ENCODE data around the gene NKIRAS2. TPM values are rescaled to one million over a fixed set of nuclear protein-coding genes. Genes with fewer than 3 reads are reported as not detected.

The NKIRAS2 gene
- total and polyA plus RNA-seq, 2 of the 13 experiments (the other 11 are each of a cell fraction or from before 2014, with no cell fraction given): 27.9 to 42.0 TPM

DNA sequence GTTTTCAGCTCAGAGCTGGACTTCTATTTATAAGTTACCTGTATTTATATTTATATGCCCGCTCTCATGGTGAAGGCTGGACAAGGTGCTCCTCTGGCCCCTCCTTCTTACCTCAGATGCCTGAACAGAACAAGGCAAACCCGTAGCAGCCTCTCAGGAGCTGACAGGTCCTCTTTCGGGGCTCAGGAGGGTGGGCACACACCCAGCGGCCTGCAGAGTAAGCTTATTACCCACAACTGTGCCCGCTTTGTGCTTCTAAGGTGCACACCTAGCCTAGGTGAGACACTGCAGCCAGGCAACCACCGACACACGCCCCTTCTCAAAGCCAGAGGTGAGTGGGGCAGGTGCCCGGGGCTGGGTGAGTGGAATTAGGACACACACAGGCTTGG lies 5.3 kb downstream of the NKIRAS2 start:
- CTCF ChIA-PET (ENCODE audit: low intra/inter-chr PET ratio, low total read pairs): interaction anchor here (1.3 to 2.3 kb wide), 5 partner anchors 38 to 91 kb away, joined by 5 to 20 read pairs (median 11); no protein-coding TSS in a partner anchor
- H3K9me3 ChIP-seq (ENCODE audit: low read length): no peaks in the 10 kb centered on the region
- no TSS peak for BruUV-seq (replicated peaks)
- POLR2A ChIA-PET: interaction anchor here (0.8 to 5.1 kb wide), 7 partner anchors 8 to 91 kb away, joined by 3 to 35 read pairs (median 4); partner anchors contain the start of genes CNP and DNAJC7
- no peak overlapping the region for H3K9ac ChIP-seq (ENCODE audit: insufficient read depth, low read depth, low read length)
- peaks cover 9 to 27% of the 10 kb centered on the region in 2 experiments for H3K36me3 ChIP-seq (replicated peaks in 1 of 2; ENCODE audit: control insufficient read depth in 1 of 2, insufficient read depth in 2 of 2, low read length in 2 of 2)
- H3K27me3 ChIP-seq (ENCODE audit: control insufficient read depth in 1 of 2, insufficient read depth in 2 of 2, low read length in 2 of 2): no peaks in the 10 kb centered on the region; a peak in 1 of 5 replicates
- H4K20me1 ChIP-seq (ENCODE audit: insufficient read depth, low read length): no peaks in the 10 kb centered on the region
- H3K4me2 ChIP-seq (ENCODE audit: low read depth, low read length): peak overlapping the region; percentile 0; the same call in 1 of the 2 replicates
- H3K27ac ChIP-seq (ENCODE audit: extremely low read length, insufficient read depth, low read length): no peak overlapping the region
- intact Hi-C loops (cut with micrococcal nuclease; ENCODE audit: unreplicated experiment) (loop anchor here (2.0 kb wide), 2 partner anchors 42 to 92 kb away; no protein-coding TSS in a partner anchor), in situ Hi-C loops (cut with HindIII; ENCODE audit: extremely low pct_ligation_motif_present, low pct_unique_long_range_greater_than_20kb) (loop anchor here (5.0 kb wide), 1 partner anchor 87 kb away; the partner anchor contains the start of gene DHX58)
- no peak for ATAC-seq
- no peak for DNase-seq (ENCODE audit: low spot score)
- no peak overlapping the region for H2AFZ ChIP-seq (ENCODE audit: low read length)
- peaks cover 13% of the 10 kb centered on the region for H3K79me2 ChIP-seq (ENCODE audit: insufficient read depth, low read length)
- 71% methylated on average over 8 of the region's 8 CpGs for WGBS (ENCODE audit: low lambda C conversion rate)
- H3K4me1 ChIP-seq (ENCODE audit: insufficient read depth, low read length): peaks cover 60% of the 10 kb centered on the region
- no peak for FAIRE-seq
- no peak overlapping the region for H3K4me3 ChIP-seq (replicated peaks in 1 of 3; ENCODE audit: insufficient read depth in 1 of 3, low read depth in 2 of 3, low read length in 3 of 3)
- TF ChIP-seq, protein P1, sequence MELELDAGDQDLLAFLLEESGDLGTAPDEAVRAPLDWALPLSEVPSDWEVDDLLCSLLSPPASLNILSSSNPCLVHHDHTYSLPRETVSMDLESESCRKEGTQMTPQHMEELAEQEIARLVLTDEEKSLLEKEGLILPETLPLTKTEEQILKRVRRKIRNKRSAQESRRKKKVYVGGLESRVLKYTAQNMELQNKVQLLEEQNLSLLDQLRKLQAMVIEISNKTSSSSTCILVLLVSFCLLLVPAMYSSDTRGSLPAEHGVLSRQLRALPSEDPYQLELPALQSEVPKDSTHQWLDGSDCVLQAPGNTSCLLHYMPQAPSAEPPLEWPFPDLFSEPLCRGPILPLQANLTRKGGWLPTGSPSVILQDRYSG (CRISPR knock-in tag; IDR thresholded peaks at IDR 0.05): no peak
- TF ChIP-seq KDM5A (IDR thresholded peaks at IDR 0.05; ENCODE audit: borderline replicate concordance, low read length) (no peak), ARNTL (CRISPR knock-in tag; IDR thresholded peaks at IDR 0.05) (no peak), KDM5B (CRISPR knock-in tag; IDR thresholded peaks at IDR 0.05; ENCODE audit: borderline replicate concordance) (peak; percentile 38; the same call in 1 of the 2 replicates), ATF7-NPFF (CRISPR knock-in tag; IDR thresholded peaks at IDR 0.05; ENCODE audit: low read depth) (0 out of 2 replicates have a peak, but pooled peaks have one; percentile 15), ZNF530 (CRISPR knock-in tag; IDR thresholded peaks at IDR 0.05; ENCODE audit: low read depth) (no peak), ZNF253 (CRISPR knock-in tag; IDR thresholded peaks at IDR 0.05; ENCODE audit: borderline replicate concordance) (0 out of 2 replicates have a peak, but pooled peaks have one; percentile 36), ARNT (IDR thresholded peaks at IDR 0.05) (no peak), BHLHE40 (IDR thresholded peaks at IDR 0.05; ENCODE audit: low read length) (no peak), RFXANK (CRISPR knock-in tag; IDR thresholded peaks at IDR 0.05) (no peak), ZNF232 (CRISPR knock-in tag; IDR thresholded peaks at IDR 0.05; ENCODE audit: borderline replicate concordance) (no peak), CBFB (CRISPR knock-in tag; IDR thresholded peaks at IDR 0.05) (no peak), MXD1 (CRISPR knock-in tag; IDR thresholded peaks at IDR 0.05) (peak; percentile 42; the same call in 1 of the 2 replicates), ZNF839 (CRISPR knock-in tag; IDR thresholded peaks at IDR 0.05; ENCODE audit: borderline replicate concordance) (0 out of 2 replicates have a peak, but pooled peaks have one; percentile 46), NCOA2 (CRISPR knock-in tag; IDR thresholded peaks at IDR 0.05) (no peak), SNRNP70 (IDR thresholded peaks at IDR 0.05; ENCODE audit: low read depth, low read length) (no peak), FOXC1 (CRISPR knock-in tag; IDR thresholded peaks at IDR 0.05; ENCODE audit: borderline replicate concordance) (0 out of 2 replicates have a peak, but pooled peaks have one; percentile 29), ZNF331 (CRISPR knock-in tag; IDR thresholded peaks at IDR 0.05) (no peak), ZNF446 (CRISPR knock-in tag; IDR thresholded peaks at IDR 0.05) (no peak), ADNP (CRISPR knock-in tag; IDR thresholded peaks at IDR 0.05) (no peak), TEAD3 (CRISPR knock-in tag; optimal IDR thresholded peaks at IDR 0.05; ENCODE audit: borderline replicate concordance) (peak; percentile 4), E2F1 (CRISPR knock-in tag; IDR thresholded peaks at IDR 0.05) (no peak)
- TF ChIP-seq, protein P2, sequence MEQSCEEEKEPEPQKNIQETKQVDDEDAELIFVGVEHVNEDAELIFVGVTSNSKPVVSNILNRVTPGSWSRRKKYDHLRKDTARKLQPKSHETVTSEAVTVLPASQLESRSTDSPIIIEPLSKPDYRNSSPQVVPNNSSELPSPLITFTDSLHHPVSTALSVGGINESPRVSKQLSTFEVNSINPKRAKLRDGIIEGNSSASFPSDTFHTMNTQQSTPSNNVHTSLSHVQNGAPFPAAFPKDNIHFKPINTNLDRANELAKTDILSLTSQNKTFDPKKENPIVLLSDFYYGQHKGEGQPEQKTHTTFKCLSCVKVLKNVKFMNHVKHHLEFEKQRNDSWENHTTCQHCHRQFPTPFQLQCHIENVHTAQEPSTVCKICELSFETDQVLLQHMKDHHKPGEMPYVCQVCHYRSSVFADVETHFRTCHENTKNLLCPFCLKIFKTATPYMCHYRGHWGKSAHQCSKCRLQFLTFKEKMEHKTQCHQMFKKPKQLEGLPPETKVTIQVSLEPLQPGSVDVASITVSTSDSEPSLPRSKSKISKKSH (CRISPR knock-in tag; IDR thresholded peaks at IDR 0.05; ENCODE audit: borderline replicate concordance): no peak

All from HepG2 (cell line).